AG10803 (cell line): ENCODE results near the gene C1orf21.
A peak's percentile ranks its signal among the peaks of the same experiment; 100 is the strongest.

Experiments used
- DNase-seq: peaks from one replicate; pipeline ENCODE4 v3.0.0; 2010; ENCODE audit warnings: low read depth
- H3K4me3 ChIP-seq: 2 replicates; pipeline ENCODE4 v1.5.1; 2011; ENCODE audit warnings: mild to moderate bottlenecking, low read length, control low read depth
- CTCF ChIP-seq: conservative IDR thresholded peaks from 2 replicates; pipeline ENCODE4 v1.5.1; 2011; ENCODE audit warnings: mild to moderate bottlenecking, low read length, control low read depth, inconsistent platforms

The C1orf21 gene

GRCh38 chr1:184660462-184661191 is 273.8 kb downstream of the C1orf21 start:
- TF ChIP-seq CTCF, result no peak
- DNase-seq, result no peak
- no peak overlapping the region for H3K4me3 ChIP-seq

- TF ChIP-seq CTCF, result no peak
- no peak overlapping the region for H3K4me3 ChIP-seq
- DNase-seq, result no peak
These were observed 275.0 kb downstream of the C1orf21 start for GRCh38 chr1:184661801-184662200.

- DNase-seq, result peak; percentile 57
- peak; percentile 89 for TF ChIP-seq CTCF
- H3K4me3 ChIP-seq, result peak overlapping the region; percentile 62
These were observed 277.3 kb downstream of the C1orf21 start for GRCh38 chr1:184664042-184664660.

- no peak for TF ChIP-seq CTCF
- no peak for DNase-seq
- H3K4me3 ChIP-seq, result no peak overlapping the region
These were observed 277.8 kb downstream of the C1orf21 start for GRCh38 chr1:184664661-184665060.

GRCh38 chr1:184665360-184665759 is 278.5 kb downstream of the C1orf21 start:
- no peak for TF ChIP-seq CTCF
- no peak overlapping the region for H3K4me3 ChIP-seq
- DNase-seq, result no peak

GRCh38 chr1:184669391-184669790 is 282.6 kb downstream of the C1orf21 start:
- no peak overlapping the region for H3K4me3 ChIP-seq
- no peak for TF ChIP-seq CTCF
- DNase-seq, result no peak
